Activated CD8-positive, alpha-beta memory T cell treated with anti-CD3 and anti-CD28 coated beads, Interleukin-2, amount 50 U/mL, for 24 hours (primary cell): ENCODE data around the gene TRAM2.

Source experiments
- DNase-seq: peaks from one replicate; pipeline ENCODE4 v3.0.0-alpha.2; 2020; ENCODE audit errors: extremely low read depth

TRAM2 gene

DNA sequence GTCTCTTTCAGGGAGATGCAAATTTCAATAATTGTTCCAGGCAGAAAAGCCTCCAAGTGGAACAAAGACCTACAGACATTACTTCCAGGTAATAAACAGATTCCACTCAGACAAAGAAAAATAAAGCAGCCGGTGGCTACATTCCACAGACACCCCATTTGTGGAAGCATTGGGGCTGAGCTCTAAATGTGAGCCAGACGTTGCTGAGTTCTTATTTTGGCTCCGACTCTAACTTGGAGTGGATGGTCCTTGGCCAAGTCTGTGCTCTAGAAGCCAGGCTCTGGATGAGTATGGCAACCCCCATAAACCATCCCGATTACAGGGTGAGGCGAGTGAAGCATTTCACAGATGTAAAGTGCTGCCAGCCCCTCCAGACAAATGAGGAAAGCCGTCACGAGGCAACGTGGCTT lies 6.6 kb downstream of the TRAM2 start:
- no peak for DNase-seq

GRCh38 chr6:52568320-52568719 lies 8.5 kb downstream of the TRAM2 start:
- no peak for DNase-seq

DNA sequence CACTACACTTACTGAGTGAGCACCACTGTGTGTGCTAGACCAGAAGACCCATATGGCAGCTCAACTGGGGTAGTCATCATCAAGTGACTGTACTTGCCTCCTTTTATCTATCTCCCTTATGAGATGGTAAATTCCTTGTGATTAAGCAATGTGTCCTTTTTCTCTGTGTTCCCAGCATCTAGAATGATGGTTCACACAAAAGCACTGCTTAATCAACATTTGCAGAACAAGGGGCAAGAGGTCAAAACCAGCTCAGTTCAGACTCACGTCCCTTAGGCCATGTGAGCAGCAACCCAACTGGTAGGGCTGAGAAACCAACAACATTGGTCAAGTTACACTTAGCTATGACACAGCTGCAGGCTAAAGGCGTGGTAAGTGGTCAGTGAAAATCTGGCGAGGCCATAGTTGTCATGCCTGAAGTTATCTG lies 10.0 kb downstream of the TRAM2 start:
- DNase-seq = no peak

- no peak for DNase-seq
These were observed 10.7 kb downstream of the TRAM2 start for GRCh38 chr6:52566201-52566600.

GRCh38 chr6:52564856-52565255 lies 12.0 kb downstream of the TRAM2 start:
- no peak for DNase-seq

GRCh38 chr6:52562911-52563310 lies 13.9 kb downstream of the TRAM2 start:
- no peak for DNase-seq

DNA sequence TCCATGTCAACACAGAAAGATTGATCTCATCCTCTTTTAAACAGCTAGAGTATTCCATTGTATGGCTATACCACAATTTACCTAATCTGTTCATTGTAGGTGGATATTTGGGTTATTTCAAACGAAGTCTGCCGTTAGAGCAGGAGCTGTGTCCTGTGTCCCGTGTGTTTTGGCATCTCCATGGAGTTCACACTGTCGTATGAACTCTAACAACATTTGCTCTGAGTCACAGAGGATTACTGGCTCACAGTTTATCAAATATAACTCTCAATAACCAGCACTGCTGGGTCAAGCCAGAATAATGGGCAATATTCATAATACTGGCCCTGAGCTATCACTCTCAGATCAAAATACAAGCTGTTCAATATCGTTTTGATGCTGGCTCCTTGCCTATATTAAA lies 16.4 kb downstream of the TRAM2 start:
- no peak for DNase-seq

GRCh38 chr6:52558266-52559000 lies 18.4 kb downstream of the TRAM2 start:
- DNase-seq = no peak

DNA sequence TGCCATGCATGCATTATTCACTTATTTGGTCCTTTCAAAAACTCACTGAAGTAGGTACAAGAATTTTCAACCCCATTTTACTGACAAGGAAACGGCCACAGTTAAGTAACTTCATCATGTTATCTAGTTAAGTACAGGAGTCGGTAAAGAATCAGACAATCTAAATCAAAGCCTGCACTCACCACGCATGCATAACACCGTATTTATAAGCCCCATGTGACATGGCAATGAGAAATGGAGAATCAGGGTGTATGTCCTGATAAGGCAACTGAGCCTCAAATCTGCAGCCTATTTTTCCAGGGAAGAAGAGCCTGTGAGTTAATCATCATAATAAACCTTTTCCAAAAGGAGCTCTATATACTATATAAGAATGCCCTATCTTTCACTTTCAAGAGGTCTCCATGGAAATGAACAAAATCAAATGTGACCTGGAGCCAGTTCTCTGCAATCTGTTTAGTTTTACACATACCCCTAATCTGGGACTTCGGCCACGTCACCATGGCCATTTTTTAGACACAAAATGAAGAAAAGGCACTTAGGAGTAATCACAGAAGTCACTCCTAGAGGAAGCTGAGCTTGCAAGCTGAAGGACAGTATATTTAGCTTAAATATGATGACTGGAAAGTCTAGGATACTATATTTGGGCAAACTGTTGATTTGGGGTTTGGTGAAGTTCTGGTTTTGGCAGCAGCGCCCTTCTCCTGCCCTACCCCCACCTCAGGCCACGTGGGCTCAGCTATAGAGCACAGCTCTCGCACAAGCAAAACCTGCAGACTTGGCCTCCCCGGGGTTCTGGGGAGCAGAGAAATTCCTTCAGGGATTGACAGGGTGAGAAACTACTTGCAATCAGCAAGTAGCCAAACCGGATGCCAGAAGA lies 19.2 kb downstream of the TRAM2 start:
- no peak for DNase-seq

GRCh38 chr6:52555518-52556233 lies 21.2 kb downstream of the TRAM2 start:
- DNase-seq = no peak

GRCh38 chr6:52554684-52555280 lies 22.1 kb downstream of the TRAM2 start:
- DNase-seq = no peak

GRCh38 chr6:52553719-52554118 lies 23.1 kb downstream of the TRAM2 start:
- no peak for DNase-seq

DNA sequence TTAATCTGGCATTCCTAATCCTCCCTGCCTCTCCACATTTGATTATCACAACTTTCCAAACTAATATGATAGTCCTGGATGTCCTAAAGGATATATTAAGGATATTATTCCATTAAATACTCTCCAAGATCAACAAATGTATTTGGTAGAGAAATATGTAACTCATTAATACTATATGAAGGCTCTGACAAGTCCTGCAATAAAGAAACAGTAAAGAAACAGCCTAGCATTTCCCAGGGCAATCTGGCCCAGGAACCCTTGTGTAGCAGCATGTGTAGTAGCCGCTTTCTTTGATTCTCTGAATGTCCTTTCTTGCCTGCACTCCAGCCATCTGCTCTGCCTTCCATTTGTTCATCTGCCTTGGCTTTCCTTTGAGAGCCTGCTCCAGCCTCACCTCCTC lies 23.7 kb downstream of the TRAM2 start:
- DNase-seq = no peak

- DNase-seq = no peak
These were observed 24.6 kb downstream of the TRAM2 start for GRCh38 chr6:52552278-52552643.

DNA sequence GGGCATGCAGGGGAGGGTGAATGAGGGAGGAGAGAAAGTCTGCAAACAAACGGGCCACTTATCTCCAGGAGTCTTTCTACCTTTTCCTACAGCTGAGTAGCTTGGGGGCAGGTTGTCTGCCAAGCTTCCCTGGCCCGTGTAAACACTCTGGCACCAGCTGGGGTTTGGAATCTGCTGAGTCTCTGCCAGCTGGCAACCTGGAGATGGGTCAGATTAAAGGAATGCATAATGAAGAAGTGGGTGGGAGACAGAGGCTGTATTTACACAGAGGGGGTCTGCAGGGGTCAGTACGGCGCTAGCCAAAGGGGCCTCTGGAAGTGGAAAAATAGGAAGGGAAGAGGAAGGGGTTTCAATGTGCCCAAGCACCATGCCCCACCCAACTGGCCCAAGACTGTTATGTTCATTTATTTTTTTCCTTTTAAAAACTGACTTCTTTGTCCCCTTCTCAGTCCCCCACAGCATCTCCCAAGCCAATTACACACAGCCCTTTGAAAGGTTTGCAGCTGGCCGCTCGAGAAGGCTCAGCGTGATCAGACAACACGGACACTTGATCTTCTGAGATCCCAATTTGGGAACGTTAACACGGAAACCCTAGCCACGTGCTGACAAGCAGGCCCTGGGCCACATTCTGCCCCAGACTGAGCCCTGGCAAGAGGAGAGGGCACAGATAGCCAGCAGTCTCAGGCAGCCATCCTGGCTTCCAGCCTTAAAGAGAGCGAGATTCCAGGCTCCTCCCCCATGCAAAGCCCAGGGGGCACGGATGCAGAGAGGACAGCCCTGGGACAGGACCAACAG lies 25.2 kb downstream of the TRAM2 start:
- DNase-seq = no peak

- no peak for DNase-seq
These were observed 26.0 kb downstream of the TRAM2 start for GRCh38 chr6:52550870-52551269.

DNA sequence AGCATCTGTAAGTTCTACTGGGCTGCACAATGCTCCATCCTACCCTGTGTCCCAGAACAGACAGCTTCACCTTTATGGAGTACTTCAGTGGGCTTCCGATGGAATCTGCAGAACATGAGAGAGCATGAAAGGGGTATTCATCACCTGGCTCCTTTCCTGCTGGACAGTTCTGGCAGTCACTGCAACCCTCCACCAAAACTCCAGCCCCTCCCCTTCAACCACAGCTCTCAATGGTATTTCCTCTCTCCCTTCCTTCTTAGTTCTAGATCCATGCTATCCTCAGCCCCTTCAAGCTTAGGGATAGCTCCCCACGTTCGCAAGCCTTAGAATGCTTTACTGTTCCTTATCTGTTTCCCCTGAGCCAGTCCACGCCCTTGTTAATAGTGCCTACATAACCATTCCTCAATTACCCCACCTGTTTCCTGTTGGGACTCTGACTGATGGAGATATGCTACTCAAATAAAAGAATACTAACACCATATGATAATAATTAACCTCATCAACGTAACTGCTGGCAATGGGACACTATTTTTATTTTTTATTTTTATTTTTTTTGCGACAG lies 26.8 kb downstream of the TRAM2 start:
- DNase-seq = no peak

DNA sequence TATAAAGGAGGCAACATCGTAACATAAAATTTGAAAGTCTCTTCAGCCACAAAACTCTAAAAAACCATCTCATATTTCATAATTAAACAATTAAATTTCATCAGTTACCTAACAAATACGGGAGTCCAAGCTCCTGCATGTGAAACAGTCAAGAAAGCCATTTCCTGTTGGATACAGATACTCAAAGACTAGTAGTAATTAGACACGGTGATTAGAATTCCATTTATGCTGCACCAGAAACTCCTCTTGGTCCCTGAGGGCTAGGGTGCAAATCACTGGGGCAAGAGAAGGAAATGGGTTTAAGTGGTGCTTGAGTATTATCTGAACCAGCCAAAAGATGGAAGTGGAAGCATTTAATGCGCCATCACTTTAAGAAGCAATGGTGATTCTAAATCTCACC lies 27.4 kb downstream of the TRAM2 start:
- no peak for DNase-seq

- DNase-seq = no peak
These were observed 27.9 kb downstream of the TRAM2 start for GRCh38 chr6:52548999-52549398.

GRCh38 chr6:52548353-52548713 lies 28.5 kb downstream of the TRAM2 start:
- no peak for DNase-seq
